VCaP (cell line): ENCODE results near the gene PPT1.

Experiments used
- H3K27ac ChIP-seq: fragments of 450-650 bp; 2 replicates; pipeline ENCODE4 v1.5.1; 2017
- TF ChIP-seq, protein P1 (sequence below): fragments of 450-650 bp; conservative IDR thresholded peaks from 2 replicates; pipeline ENCODE4 v1.5.1; 2017; ENCODE audit warnings: mild to moderate bottlenecking, moderate library complexity

Gene PPT1

DNA sequence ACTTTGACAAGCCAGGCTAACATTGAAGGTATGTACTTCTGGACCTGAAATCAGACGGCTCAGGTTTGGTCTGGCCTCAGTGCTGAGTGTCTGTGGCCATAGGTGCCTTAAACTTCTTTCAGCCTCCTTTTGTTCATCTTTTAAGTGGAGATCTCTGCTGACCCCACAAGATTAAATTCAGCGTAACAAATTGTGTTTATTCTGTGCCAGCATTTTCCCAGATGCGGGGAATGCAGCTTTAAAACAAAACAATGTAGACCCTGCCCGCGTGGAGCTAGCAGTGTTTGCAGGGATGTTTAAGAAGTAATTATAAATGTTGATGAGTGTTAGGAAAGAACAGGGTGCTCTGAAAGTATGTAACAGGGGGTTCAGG lies 55.6 kb downstream of the PPT1 start:
- H3K27ac ChIP-seq = peak overlapping the region; percentile 78; the same call in 1 of the 2 replicates
- TF ChIP-seq, protein P1, sequence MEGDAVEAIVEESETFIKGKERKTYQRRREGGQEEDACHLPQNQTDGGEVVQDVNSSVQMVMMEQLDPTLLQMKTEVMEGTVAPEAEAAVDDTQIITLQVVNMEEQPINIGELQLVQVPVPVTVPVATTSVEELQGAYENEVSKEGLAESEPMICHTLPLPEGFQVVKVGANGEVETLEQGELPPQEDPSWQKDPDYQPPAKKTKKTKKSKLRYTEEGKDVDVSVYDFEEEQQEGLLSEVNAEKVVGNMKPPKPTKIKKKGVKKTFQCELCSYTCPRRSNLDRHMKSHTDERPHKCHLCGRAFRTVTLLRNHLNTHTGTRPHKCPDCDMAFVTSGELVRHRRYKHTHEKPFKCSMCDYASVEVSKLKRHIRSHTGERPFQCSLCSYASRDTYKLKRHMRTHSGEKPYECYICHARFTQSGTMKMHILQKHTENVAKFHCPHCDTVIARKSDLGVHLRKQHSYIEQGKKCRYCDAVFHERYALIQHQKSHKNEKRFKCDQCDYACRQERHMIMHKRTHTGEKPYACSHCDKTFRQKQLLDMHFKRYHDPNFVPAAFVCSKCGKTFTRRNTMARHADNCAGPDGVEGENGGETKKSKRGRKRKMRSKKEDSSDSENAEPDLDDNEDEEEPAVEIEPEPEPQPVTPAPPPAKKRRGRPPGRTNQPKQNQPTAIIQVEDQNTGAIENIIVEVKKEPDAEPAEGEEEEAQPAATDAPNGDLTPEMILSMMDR = no peak

DNA sequence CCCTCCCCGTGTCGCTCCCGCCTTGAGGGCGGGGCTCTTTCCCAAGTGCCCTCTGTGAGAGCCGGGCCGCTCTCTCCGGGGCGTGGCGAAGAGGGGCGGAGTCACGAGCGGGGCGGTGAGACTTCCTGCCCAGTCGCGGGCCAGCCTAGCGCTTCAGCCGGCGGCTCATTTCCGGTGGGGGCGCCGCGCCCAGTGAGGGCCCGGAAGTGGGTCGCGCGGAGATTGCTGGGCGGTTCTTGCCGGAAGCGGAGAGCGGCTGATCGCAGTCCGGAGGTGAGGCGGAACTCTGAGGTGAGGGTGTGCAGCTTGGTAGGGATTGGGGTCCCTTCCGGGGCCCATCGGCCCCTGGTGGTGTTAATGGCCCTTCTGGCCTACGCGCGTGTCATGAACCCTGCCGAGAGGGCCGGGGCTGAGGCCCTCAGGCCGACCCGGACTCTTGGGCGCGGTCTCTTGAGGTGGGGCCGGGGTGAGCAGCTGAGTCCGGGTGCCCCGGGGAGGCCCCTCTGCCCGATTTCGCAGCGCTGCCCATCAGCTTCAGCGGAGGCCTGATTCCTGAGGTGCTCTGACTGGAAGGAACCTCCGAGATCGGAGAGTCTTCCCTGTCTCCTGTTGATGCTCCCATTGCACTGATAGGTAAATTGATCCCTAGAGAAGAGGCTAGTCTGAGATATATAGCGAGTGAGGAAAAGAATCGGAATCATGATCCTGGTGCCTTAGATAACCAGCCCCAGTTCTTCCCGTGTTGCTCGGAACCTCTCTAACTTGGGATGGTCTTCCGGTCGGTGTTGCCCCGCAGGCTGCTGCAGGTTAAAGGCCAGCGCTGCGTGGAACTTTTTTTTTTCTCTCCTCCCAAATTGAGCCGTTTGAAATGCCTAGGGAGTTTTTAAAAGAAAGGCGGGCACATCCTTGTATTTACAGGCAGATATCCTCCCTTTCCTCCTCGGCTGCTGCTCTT lies 56.3 kb downstream of the PPT1 start, which contains the start of gene CAP1:
TSS of gene CAP1 (plus strand) at position 219 of the 955 bp plus-strand sequence. CDS start 18,618 bp downstream, outside the sequence.
- TF ChIP-seq, protein P1 = no peak

DNA sequence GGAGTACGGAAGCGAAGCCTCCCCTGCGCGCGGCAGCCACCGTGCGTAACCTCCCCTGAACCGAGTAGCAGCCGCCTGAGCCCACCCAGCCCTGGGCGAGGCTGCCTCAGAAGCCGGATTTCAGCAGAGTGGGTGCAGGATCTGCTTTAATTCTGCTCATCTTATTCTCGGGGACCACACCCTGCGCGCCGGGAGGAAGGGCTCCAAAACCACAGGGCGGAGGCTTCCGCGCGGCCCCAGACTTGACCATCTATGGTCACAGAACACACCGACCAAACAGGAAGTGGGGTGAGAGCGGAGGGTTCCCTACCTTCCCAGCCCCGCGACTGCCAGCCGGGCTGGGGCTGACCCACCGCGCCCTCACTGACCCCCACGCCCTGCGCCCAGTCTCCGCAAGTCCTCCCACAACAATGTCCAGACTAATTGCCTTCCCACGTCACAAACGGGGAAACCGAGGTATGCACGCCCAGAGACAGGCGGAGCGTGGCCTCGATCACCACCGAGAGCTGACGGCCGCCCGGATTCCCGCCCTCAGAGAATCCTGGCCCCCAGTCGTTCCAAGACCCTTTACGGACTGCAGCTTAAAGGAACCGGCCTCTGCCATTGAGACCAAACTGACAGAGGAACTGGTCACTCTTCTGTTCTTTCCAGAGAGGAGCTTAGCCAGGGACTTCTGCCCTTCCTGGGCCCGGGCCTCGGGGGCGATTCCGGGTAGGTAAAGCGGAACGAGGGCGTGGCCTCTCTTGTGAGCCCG lies 57.1 kb downstream of the PPT1 start:
- TF ChIP-seq, protein P1 = no peak
- peak overlapping the region; percentile 78 for H3K27ac ChIP-seq

More for the DNA sequence above, 56.3 kb downstream of the PPT1 start, which contains the start of gene CAP1:
- H3K27ac ChIP-seq = peak within 1 kb of the TSS; percentile 78

DNA sequence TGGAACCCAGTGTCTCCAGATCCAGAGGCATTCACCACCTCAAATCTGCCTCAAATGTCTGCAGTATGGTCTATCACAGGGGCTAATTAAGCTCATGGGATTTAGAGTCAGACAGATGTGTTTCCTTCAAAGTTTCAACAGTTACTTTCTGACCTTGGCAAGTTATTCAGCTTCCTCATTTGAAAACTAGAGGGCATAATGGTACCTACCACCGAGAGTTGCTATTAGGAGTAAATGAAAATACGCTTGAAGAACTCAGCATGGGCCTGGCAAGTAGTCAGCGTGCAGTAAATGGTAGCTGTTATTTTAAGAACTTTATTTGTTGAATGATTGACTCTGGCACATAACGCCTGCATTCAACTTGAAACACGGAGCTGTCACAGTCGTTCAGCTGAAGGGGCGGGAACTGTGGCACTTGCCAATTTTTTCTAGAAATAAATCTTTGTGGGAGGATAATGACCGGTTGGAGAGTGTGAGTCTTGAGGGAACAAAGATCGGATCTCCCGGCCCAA lies 57.8 kb downstream of the PPT1 start:
- H3K27ac ChIP-seq = peak overlapping the region; percentile 78; the same call in 1 of the 2 replicates
- TF ChIP-seq, protein P1 = 0 out of 2 replicates have a peak, but pooled peaks have one; percentile 11

DNA sequence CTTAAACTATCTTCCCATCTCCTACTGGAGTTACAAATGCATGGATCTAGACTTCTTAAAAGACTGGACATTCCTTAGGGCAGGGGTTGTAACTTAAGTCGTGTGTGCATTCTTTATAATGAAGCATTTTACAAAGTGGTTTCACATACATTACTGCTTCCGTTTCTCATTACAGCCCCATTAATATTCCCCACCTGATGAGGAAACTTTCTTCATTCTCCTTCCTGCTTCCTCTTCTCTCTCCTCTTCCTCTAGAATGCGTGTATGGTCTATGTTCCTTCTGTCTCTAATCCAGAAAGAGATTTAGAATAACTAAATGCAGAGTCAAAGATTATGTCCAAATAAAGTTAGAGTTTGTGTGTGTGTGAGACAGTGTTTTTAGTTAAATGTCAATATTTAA lies 58.4 kb downstream of the PPT1 start:
- no peak overlapping the region for H3K27ac ChIP-seq

DNA sequence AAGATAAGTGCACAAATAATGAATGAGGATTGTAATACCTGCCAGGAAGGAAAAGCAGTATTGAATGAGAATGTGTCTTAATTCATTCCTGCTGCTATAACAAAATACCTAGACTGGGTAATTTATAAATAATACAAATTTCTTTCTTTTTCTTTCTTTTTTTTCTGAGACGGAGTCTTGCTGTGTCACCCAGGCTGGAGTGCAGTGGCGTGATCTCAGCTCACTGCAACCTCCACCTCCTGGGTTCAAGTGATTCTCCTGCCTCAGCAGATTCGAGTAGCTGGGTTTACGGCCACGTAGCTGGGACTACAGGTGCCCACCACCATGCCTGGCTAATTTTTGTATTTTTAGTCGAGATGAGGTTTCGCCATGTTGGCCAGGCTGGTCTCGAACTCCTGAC lies 59.8 kb downstream of the PPT1 start:
- peak overlapping the region; percentile 51; the same call in 1 of the 2 replicates for H3K27ac ChIP-seq

More for the DNA sequence above, 58.4 kb downstream of the PPT1 start:
- TF ChIP-seq, protein P1 = no peak

DNA sequence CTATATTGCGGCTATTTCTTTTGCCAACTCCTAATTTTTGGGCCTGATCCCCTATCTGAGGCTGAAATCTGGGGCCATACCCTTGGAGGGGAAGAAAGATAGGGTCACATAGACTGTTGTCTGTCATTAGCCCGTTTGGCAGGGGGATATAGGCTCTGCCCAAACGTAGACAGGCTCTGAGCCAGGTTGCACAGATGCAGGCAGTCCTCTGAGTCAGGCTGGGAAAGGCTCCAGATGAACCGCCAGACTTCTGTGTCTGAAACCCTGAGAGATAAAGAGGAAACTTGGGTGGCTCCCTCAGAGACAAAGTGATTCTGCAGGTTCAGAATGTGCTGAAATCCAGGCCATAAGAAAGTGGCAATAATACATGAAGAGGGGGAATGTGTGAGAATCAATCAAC lies 60.5 kb downstream of the PPT1 start:
- TF ChIP-seq, protein P1 = no peak
- H3K27ac ChIP-seq = peak overlapping the region; percentile 51
